ENCODE results near the gene TMEM30B. TPM values are rescaled to one million over a fixed set of nuclear protein-coding genes. Genes with fewer than 3 reads are reported as not detected.

The TMEM30B gene
- total and polyA plus RNA-seq, 2 of the 8 experiments (the other 6 are each of a cell fraction or from before 2014, with no cell fraction given), result 11.2 to 18.7 TPM

- TF ChIP-seq CEBPB (IDR thresholded peaks at IDR 0.05; ENCODE audit: low read depth, low read length), result no peak
Measured at GRCh38 chr14:61329478-61330051, 48.4 kb upstream of the TMEM30B start (continued).

Measured in H1 (cell line).